GM21723 (cell line): ENCODE data around the gene ALG2.

Experiments
- ATAC-seq: cut with Tn5 transposase; IDR thresholded peaks from one replicate; pipeline ENCODE4 v1.9.1; 2021; ENCODE audit warnings: mild to moderate bottlenecking, moderate library complexity; ENCODE audit not compliant: unreplicated experiment

The ALG2 gene

GRCh38 chr9:99221621-99222415 lies at the start of gene ALG2, which contains the start of gene SEC61B:
TSS of gene ALG2 (minus strand) at chr9:99221942. CDS start at chr9:99221894, 48 bp downstream.
TSS of gene SEC61B (plus strand) at chr9:99222282. CDS start at chr9:99222364, 82 bp downstream.
- ATAC-seq, result peak; percentile 93

- ATAC-seq, result no peak
These were observed 48.7 kb upstream of the ALG2 start for GRCh38 chr9:99270491-99270890.

DNA sequence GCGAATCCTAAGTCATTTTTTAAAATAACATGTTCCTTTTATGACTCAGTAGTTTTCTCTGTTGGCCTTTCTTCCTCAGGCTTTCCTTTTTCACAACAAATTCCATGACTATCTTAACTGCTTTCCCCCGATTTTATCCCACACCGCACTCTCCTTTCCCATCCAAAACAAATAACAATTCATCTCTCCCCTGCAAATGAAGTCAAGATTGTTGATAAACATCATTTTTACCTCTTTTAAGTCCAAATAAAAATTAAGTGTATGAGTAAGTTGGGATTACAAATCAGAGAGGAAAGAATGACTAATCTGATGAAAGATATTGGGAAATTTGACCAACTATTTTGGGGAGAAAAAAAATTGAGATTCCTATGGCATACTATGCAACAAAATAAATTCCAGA lies 47.7 kb upstream of the ALG2 start:
- no peak for ATAC-seq

DNA sequence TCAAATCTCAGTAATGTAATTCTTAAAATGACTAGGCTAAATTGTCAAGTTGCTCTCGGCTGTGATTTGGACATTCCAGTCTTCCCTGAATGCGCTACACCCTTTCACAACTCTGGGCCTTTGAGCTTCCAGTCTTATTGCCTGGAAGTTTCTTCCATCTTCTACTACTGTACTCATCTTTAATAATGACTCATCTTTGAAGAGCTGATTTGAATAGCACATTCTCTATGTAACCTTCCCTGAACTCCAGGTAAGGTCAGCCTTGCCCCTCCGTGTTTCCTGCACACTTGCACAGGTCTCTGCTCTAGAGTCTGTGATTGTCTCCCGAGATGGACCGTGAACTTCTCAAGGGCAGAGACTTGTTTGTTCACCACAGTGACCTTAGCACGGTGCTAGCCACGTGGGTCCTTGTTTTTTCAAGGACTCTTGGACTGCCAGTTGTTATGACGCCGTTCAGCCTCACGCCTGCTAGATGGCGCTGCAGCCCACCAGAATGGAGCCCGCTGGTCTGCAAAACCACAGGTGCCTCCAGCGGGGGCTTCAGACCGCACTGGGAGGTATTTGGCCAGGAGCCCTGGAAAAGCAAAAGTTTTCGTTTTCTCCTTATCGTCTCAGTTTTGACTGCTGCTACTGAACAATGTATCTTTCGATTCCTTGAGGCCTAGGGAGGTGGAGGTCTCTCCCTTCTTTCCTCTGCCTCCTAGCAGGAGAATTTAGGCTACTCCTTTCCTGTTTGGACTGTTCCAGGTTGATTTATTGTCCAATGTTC lies 44.7 kb upstream of the ALG2 start:
- peak; percentile 63 for ATAC-seq

GRCh38 chr9:99265691-99266090 lies 43.9 kb upstream of the ALG2 start:
- ATAC-seq, result no peak

- no peak for ATAC-seq
These were observed 42.4 kb upstream of the ALG2 start for GRCh38 chr9:99264070-99264680.

GRCh38 chr9:99262949-99263418 lies 41.2 kb upstream of the ALG2 start:
- ATAC-seq, result peak; percentile 47

GRCh38 chr9:99261923-99262322 lies 40.2 kb upstream of the ALG2 start:
- ATAC-seq, result no peak

DNA sequence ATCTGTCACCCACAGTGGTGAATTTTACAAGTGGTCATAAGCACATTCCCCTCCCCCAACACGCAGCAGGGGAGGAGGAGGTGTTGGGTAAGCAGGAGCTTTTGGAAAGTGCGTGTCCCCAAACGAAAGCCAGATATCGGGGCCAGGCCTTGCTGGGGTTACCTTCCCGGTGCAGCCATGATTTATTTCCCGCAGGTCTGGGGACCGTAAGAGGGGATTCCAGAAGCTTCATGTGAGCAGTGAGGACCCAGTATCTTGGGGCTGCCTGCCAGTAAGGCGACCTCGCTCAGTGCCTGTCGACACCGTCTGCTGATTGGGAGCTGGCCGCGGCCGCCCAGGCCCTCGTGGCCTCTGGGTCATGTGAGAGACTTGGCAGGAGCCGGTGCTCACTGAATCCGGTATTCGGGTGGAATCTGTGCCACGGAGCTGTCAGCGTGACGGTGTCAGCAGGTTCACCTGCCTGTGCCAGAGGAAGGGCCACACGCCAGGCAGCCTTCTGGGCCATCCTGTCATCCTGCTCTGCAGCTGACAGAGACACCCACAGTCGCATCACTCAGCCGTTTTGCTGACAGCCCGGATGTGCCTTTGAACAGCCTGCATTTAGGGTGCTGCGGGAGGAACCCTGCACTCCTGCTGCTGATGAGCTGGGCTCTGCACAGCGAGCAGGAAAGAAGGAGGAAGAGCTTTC lies 37.6 kb upstream of the ALG2 start:
- ATAC-seq, result peak; percentile 58

GRCh38 chr9:99257723-99258389 lies 36.1 kb upstream of the ALG2 start:
- ATAC-seq, result no peak

DNA sequence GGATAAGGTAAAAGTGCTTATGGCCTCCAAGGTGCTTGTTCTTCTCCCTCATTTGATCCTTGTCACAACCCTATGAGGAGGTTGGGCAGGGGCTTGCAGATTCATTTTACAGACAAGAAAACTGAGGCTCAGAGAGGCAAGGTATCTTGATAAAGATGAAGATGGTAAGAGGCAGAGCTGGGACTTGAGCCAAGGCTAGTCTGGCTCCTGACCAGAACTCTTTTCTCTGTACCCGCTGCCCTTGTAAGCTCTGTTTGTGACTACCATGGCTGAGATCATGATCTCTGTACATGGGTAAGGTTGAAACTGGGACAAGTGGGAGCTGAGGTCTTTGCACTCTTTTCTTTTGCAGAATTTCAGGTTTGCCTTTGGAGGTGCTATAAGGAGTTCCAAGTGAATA lies 33.9 kb upstream of the ALG2 start:
- ATAC-seq, result no peak

- peak; percentile 88 for ATAC-seq
These were observed 32.2 kb upstream of the ALG2 start for GRCh38 chr9:99253772-99254431.

GRCh38 chr9:99253134-99253533 lies 31.4 kb upstream of the ALG2 start:
- ATAC-seq, result peak; percentile 35

DNA sequence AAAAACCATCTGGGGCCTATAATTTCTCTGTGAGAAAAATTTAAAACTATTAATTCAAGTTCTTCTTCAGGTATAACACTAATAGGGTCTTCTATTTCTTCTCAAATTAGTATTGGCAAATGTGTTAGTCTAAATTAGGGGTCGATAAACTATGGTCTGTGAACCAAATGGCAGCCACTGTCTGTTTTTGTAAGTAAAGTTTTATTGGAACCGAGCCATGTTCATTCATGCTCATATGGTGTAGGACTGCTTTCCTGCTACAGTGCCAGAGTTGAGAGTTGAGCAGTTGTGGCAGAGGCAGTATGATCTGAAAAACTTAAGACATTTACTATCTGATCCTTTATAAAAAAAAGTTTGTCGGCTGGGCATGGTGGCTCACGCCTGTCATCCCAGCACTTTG lies 29.4 kb upstream of the ALG2 start:
- no peak for ATAC-seq

- no peak for ATAC-seq
These were observed 27.9 kb upstream of the ALG2 start for GRCh38 chr9:99249619-99250018.

DNA sequence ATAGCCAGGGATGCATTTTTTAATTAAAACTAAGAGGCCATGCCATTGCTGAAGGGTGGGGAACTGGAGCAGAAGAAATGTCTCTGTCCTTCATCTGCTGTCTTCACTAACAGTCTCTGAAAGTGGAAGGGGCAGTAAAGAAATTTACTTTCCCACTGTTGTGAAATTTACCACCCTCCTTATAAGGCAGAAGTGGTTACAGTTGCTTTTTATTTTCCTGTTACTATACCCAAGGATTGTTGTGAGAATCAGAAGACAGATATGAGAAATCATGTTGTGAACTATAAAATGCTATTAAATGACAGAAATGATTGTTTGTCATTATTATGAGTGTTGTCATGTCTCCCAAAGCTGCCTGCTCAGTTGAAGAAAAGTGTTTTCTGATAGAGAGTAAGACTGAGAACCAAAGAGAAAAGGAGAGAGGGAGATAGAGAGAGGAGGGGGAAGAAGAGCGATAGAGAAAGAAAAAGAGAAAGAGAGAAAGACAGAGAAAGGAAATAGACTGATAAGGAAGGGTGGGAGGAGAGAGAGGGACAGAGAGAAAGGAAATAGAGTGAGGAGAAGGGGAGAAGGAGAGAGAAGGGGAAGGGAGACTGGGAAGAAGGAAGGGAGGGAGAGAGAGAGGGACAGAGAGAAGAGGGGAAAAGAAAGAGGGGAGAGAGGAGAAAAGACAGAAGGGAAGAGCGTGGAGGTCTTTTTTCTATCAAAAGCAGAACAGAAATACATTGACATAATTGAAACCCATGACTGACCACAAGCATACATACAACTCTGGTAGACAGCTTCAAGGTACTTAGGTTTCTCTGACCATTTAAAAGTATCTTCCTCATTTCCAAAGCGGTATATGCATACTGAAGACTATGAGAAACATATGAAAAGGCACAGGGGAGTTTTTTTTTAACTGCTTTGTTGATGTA lies 22.9 kb upstream of the ALG2 start:
- ATAC-seq, result peak; percentile 92

- ATAC-seq, result no peak
These were observed 19.4 kb upstream of the ALG2 start for GRCh38 chr9:99241106-99241505.

GRCh38 chr9:99239341-99240060 lies 17.8 kb upstream of the ALG2 start:
- no peak for ATAC-seq
